Measurements from ENCODE around the gene SLCO4A1.

DNA sequence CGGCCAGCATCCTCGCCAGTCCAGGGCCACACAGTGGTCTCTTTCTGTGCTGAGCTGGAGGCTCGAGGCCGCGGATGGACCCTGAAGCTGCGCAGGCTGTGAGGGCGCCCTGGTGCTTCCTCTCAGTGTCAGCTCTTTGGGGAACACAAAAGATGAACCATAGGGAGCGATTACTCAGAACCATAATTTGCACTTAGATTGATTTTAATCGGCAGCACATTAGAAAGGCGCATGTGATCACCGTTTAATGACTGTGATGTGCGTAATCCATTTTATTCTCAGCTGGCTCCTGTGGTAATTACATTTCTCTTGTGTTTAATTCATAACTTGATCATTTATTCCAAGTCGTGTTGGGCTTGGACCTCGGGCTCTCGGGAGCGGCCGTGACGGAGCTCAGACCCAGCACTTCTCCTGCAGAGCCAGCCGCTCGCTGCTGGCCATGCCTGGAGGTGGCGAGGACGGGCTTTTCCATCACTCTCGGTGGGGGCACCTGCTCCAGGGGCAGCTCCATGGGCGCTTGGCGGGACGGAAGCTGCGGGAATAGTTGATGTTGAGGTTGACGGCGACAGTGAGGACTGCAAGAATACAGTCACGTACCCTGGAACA lies 40.7 kb downstream of the SLCO4A1 start:
- TF ChIP-seq CTCF (conservative IDR thresholded peaks at IDR 0.05; ENCODE audit: low read depth, low read length) (no peak), EZH2 (IDR thresholded peaks at IDR 0.05; ENCODE audit: low read length, unreplicated experiment) (no peak)
